GM06990 (cell line): ENCODE measurements around the gene SPECC1L.
"Not testable (repeated sequence)": the region's sequence is repeated elsewhere in the genome, so short reads cannot be mapped to it uniquely, and the experiment has no call there.

Experiments used
- DNase-seq: peaks from one replicate; pipeline ENCODE4 v3.0.0-alpha.2; 2011; ENCODE audit not compliant: insufficient read length; ENCODE audit errors: extremely low read depth
- H3K27me3 ChIP-seq: replicated peaks from 2 replicates; pipeline ENCODE4 v1.6.0; 2011; ENCODE audit warnings: low read length; ENCODE audit not compliant: control insufficient read depth, insufficient read depth
- H3K36me3 ChIP-seq: 2 replicates; pipeline ENCODE4 v1.5.1; 2011; ENCODE audit warnings: low read length; ENCODE audit not compliant: control insufficient read depth, insufficient read depth
- H3K4me3 ChIP-seq: replicated peaks from 2 replicates; pipeline ENCODE4 v1.5.1; 2011; ENCODE audit warnings: low read depth, mild to moderate bottlenecking, control low read depth, low read length
- TF ChIP-seq, protein P1 (sequence below): IDR thresholded peaks from 2 replicates; pipeline ENCODE4 v1.5.1; 2011; ENCODE audit warnings: low read length, control low read depth, mild to moderate bottlenecking, inconsistent platforms; ENCODE audit not compliant: insufficient read depth, poor library complexity, severe bottlenecking

SPECC1L gene

GRCh38 chr22:24247011-24247507 lies 23.6 kb upstream of the SPECC1L start:
- H3K36me3 ChIP-seq = no peaks in the 10 kb centered on the region
- TF ChIP-seq, protein P1, sequence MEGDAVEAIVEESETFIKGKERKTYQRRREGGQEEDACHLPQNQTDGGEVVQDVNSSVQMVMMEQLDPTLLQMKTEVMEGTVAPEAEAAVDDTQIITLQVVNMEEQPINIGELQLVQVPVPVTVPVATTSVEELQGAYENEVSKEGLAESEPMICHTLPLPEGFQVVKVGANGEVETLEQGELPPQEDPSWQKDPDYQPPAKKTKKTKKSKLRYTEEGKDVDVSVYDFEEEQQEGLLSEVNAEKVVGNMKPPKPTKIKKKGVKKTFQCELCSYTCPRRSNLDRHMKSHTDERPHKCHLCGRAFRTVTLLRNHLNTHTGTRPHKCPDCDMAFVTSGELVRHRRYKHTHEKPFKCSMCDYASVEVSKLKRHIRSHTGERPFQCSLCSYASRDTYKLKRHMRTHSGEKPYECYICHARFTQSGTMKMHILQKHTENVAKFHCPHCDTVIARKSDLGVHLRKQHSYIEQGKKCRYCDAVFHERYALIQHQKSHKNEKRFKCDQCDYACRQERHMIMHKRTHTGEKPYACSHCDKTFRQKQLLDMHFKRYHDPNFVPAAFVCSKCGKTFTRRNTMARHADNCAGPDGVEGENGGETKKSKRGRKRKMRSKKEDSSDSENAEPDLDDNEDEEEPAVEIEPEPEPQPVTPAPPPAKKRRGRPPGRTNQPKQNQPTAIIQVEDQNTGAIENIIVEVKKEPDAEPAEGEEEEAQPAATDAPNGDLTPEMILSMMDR = no peak
- H3K4me3 ChIP-seq = no peak overlapping the region
- H3K27me3 ChIP-seq = no peaks in the 10 kb centered on the region
- no peak for DNase-seq

DNA sequence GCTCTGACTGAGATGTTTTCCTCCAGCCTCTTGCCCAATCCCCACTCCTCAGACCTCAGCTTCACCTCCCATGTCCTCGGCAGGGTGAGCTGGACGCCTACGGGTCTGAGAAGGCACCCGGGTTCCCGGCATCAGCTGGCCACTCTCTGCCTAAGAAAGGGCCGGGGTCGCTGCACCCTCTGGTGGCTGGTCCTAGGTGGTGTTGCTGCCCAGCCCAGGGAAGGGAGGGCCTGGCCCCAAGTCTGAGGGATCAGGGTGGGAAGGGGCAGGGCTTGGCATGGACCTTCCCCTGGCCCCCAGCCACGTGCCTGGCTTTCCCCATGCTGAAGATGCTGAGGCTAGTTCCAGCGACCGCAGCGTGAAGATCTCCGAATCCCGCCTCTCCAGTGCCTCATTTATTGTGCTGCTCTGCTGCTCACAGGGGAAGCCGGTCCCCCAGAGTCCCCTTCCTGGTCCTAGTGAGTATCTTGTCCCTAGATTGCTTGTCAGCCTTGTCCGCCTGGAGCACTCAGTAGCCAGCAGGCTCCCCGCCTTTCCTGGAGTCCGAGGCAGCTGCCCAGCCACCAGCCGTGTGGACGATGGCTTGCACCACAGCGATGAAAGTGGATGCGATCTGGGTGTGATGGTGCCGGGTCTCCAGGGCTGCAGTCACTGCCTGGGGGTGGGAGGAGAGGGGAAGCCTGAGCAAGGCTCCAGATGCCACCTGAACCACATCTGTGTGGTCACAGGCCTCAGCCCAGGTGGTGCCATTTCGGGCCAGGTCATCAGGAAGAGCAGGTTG lies 22.9 kb upstream of the SPECC1L start:
- Histone ChIP-seq H3K4me3 (no peak overlapping the region), H3K27me3 (no peaks in the 10 kb centered on the region), H3K36me3 (no peaks in the 10 kb centered on the region)
- peak; percentile 37 for DNase-seq
- TF ChIP-seq, protein P1 = peak; percentile 81

- DNase-seq, H3K4me3 ChIP-seq, H3K36me3 ChIP-seq, H3K27me3 ChIP-seq: not testable (repeated sequence)
These were observed 22.0 kb upstream of the SPECC1L start for GRCh38 chr22:24248611-24249010.

DNA sequence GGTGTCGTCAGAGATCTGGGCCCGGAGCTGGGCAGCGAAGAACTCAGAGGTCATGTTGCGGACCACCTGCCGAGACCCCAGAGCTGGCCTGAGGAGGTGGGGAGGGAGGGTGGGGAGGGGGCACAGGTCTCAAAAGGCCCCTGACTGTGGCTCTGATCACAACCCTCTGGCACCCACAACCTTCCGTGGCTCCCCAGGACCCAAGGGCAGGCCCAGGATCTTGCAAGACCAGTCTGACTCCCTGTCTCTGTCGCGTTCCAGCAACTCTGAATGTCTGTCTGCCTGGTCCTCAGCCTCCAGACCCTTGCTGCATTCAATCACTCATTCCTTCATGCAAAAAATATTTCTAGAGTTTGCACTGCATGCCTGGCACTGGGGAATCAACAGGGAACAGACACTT lies 21.2 kb upstream of the SPECC1L start:
- DNase-seq, H3K27me3 ChIP-seq, H3K4me3 ChIP-seq: not testable (repeated sequence)

DNA sequence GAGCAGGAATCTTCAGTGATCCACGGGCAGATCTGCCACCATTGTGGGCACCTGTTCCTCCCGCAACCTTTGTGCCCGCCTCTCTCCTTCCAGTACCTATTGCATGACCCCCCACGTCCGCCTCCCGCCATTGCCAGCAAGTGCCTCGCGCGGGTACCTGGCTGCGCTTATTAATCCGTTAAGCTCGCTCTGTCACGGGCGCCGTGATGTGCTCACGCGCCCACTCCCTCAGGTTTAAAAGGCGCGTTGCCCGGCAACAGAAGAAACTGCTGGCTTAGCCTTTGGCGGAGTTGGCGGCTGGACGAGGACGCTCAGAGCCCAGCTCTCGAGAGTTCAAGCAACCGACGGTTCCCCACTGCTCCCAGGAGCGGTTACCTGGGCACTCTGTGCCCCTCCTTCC lies 19.3 kb upstream of the SPECC1L start:
- H3K27me3 ChIP-seq, DNase-seq, H3K4me3 ChIP-seq, H3K36me3 ChIP-seq: not testable (repeated sequence)

More for the DNA sequence above, 21.2 kb upstream of the SPECC1L start:
- not testable (repeated sequence) for H3K36me3 ChIP-seq

DNA sequence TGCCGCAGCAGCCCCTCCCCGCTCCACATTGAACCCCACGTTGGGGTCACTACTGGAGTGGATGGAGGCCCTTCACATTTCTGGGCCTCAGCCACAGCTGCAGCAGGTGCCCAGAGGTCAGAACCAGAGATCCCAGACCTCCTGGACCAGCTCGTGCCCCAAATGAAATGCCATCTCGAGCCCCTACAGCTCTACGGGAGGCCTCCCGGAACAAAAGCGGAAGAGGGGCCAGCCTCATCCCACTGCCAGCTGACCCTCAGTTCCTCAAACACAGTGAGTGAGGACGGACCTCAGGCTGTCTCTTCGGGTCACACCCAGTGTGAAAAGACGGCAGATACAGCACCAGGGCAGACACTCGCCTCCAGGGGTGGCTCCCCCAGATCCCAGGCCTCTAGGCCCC lies 17.5 kb upstream of the SPECC1L start:
- not testable (repeated sequence) for DNase-seq, H3K36me3 ChIP-seq, H3K27me3 ChIP-seq, H3K4me3 ChIP-seq

DNA sequence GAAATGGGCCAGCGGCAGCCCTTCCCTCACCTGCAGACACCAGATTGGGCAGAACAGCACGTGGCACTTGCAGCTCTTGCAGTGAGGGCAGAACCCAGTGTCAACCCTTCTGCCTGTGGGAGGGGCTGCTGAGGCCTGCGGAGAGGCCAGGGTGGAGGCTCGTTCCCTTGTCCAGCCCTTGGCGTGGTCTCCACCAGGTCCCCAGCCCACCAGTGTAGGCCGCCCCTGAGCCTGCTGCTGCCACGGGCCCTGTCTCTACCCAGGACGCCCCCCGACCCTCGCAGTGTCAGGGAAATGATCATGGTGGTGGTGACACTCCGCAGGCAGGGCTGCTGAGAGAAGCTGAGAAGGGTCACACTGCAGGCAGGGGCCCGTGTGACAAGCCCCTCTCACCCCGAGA lies 14.5 kb upstream of the SPECC1L start:
- H3K27me3 ChIP-seq, H3K4me3 ChIP-seq, H3K36me3 ChIP-seq, DNase-seq: not testable (repeated sequence)

GRCh38 chr22:24256736-24257135 lies 13.9 kb upstream of the SPECC1L start:
- not testable (repeated sequence) for H3K4me3 ChIP-seq, H3K36me3 ChIP-seq, DNase-seq, H3K27me3 ChIP-seq

- H3K4me3 ChIP-seq, H3K36me3 ChIP-seq, H3K27me3 ChIP-seq: not testable (repeated sequence)
- TF ChIP-seq, protein P1 = peak; percentile 51
- DNase-seq = peak; percentile 57
These were observed 11.2 kb upstream of the SPECC1L start for GRCh38 chr22:24259459-24259858.

- not testable (repeated sequence) for H3K36me3 ChIP-seq, DNase-seq, H3K4me3 ChIP-seq, H3K27me3 ChIP-seq
These were observed 8.4 kb upstream of the SPECC1L start for GRCh38 chr22:24262185-24262749.

- not testable (repeated sequence) for H3K4me3 ChIP-seq, H3K27me3 ChIP-seq, H3K36me3 ChIP-seq, DNase-seq
These were observed 7.2 kb upstream of the SPECC1L start for GRCh38 chr22:24263479-24263878.
